Transverse colon (tissue), 4 donors: Measurements from ENCODE around the gene DBX2.

ENCODE experiments used
- POLR2A ChIP-seq: fragments of 450-650 bp; IDR thresholded peaks from one replicate; pipeline ENCODE4 v1.6.1; 2016; ENCODE audit warnings: antibody characterized with exemption, mild to moderate bottlenecking, moderate library complexity
- POLR2AphosphoS5 ChIP-seq, 3 donors: sonication (generic); formaldehyde crosslinking; IDR thresholded peaks; one replicate each; pipeline ENCODE4 v1.6.1; 2016; ENCODE audit warnings: antibody characterized with exemption in 3 of 3
- TF ChIP-seq, protein P1 (sequence below), 5 experiments: fragments of 200-600 bp in 3 of 5; fragments of 450-650 bp in 2 of 5; sonication (generic) in 3 of 5; IDR thresholded peaks; 1 replicate in 2 of 5; 2 replicates in 3 of 5; pipeline ENCODE4 v1.5.1; 2016 to 2017; ENCODE audit warnings: antibody characterized with exemption in 5 of 5, inconsistent platforms in 3 of 5, mild to moderate bottlenecking in 2 of 5, moderate library complexity in 1 of 5

- TF ChIP-seq, protein P1, sequence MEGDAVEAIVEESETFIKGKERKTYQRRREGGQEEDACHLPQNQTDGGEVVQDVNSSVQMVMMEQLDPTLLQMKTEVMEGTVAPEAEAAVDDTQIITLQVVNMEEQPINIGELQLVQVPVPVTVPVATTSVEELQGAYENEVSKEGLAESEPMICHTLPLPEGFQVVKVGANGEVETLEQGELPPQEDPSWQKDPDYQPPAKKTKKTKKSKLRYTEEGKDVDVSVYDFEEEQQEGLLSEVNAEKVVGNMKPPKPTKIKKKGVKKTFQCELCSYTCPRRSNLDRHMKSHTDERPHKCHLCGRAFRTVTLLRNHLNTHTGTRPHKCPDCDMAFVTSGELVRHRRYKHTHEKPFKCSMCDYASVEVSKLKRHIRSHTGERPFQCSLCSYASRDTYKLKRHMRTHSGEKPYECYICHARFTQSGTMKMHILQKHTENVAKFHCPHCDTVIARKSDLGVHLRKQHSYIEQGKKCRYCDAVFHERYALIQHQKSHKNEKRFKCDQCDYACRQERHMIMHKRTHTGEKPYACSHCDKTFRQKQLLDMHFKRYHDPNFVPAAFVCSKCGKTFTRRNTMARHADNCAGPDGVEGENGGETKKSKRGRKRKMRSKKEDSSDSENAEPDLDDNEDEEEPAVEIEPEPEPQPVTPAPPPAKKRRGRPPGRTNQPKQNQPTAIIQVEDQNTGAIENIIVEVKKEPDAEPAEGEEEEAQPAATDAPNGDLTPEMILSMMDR (IDR thresholded peaks at IDR 0.05) = no peak
- no peak for TF ChIP-seq POLR2A
- no peak for TF ChIP-seq POLR2AphosphoS5 (IDR thresholded peaks at IDR 0.05)
These were observed 768 bp downstream of the DBX2 start for GRCh38 chr12:45049912-45050750.
